ENCODE results near the gene MARK3.

Gene MARK3

GRCh38 chr14:103535891-103536565, 150.8 kb downstream of the MARK3 start:
- TF ChIP-seq CTCF (IDR thresholded peaks at IDR 0.05; ENCODE audit: insufficient read depth, low read depth, low read length, missing control alignments) = no peak
- no peak for DNase-seq (ENCODE audit: low read depth)
- no peak overlapping the region for H3K4me3 ChIP-seq (ENCODE audit: low read depth, low read length)

- no peak for DNase-seq (ENCODE audit: low read depth)
- no peak overlapping the region for H3K4me3 ChIP-seq (ENCODE audit: low read depth, low read length)
Observed at GRCh38 chr14:103536693-103537092, 151.5 kb downstream of the MARK3 start.

GRCh38 chr14:103537175-103537990, 152.2 kb downstream of the MARK3 start:
- H3K4me3 ChIP-seq (ENCODE audit: low read depth, low read length) = no peak overlapping the region
- no peak for TF ChIP-seq CTCF (IDR thresholded peaks at IDR 0.05; ENCODE audit: insufficient read depth, low read depth, low read length, missing control alignments)
- DNase-seq (ENCODE audit: low read depth) = no peak

More at GRCh38 chr14:103536693-103537092, 151.5 kb downstream of the MARK3 start:
- TF ChIP-seq CTCF (IDR thresholded peaks at IDR 0.05; ENCODE audit: insufficient read depth, low read depth, low read length, missing control alignments) = no peak

- TF ChIP-seq CTCF (IDR thresholded peaks at IDR 0.05; ENCODE audit: insufficient read depth, low read depth, low read length, missing control alignments) = no peak
- no peak overlapping the region for H3K4me3 ChIP-seq (ENCODE audit: low read depth, low read length)
- no peak for DNase-seq (ENCODE audit: low read depth)
Observed at GRCh38 chr14:103538291-103539055, 153.3 kb downstream of the MARK3 start.

GRCh38 chr14:103539056-103539825, 154.0 kb downstream of the MARK3 start:
- no peak for TF ChIP-seq CTCF (IDR thresholded peaks at IDR 0.05; ENCODE audit: insufficient read depth, low read depth, low read length, missing control alignments)
- no peak for DNase-seq (ENCODE audit: low read depth)
- H3K4me3 ChIP-seq (ENCODE audit: low read depth, low read length) = no peak overlapping the region
